HG02884 (cell line): ENCODE data around the gene GRXCR1.

ENCODE experiments used
- ATAC-seq: cut with Tn5 transposase; IDR thresholded peaks from one replicate; pipeline ENCODE4 v1.9.1; 2021; ENCODE audit warnings: mild to moderate bottlenecking, moderate library complexity; ENCODE audit not compliant: unreplicated experiment

The GRXCR1 gene

DNA sequence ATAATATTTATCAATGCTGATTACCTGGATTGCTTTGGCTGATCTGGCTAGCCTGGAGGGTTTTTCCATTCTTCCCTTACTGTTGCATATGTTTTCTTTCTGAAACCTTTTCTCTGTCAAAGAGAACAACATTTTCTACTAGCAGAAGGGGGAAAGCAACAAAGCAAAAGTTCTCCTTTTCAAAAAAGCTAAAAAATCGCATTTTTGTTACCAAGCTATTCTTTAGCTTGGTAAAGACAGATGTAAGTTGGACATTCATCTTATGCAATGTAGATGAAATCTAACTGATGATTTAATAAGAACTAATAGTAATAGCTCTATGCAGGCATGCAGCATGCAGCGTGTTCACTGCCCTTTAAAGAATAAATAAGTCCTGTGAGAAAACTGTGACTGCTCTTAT is at the start of gene GRXCR1:
Gene GRXCR1 (plus strand): TSS at position 301 of the 400 bp plus-strand sequence. CDS start 554 bp downstream, outside the sequence.
- no peak for ATAC-seq

DNA sequence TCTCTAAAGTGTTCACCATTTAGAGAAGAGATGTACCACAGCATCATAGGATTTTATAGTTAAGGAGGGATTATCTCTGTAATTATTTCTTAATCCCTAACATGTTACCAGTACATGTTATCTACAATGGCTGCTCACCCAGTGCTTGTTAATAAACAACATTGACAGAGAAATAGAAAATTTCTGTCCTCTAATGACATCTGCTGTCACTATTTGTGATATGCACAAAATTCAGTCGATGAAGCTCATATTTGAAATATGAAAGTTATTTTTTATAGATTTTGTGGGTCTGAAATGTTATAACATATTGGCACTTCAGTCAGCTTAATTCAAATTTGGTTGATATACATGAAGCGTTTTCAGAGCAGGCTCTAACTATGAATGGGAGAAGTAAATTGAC is 48.8 kb upstream of the GRXCR1 start:
- ATAC-seq: no peak

DNA sequence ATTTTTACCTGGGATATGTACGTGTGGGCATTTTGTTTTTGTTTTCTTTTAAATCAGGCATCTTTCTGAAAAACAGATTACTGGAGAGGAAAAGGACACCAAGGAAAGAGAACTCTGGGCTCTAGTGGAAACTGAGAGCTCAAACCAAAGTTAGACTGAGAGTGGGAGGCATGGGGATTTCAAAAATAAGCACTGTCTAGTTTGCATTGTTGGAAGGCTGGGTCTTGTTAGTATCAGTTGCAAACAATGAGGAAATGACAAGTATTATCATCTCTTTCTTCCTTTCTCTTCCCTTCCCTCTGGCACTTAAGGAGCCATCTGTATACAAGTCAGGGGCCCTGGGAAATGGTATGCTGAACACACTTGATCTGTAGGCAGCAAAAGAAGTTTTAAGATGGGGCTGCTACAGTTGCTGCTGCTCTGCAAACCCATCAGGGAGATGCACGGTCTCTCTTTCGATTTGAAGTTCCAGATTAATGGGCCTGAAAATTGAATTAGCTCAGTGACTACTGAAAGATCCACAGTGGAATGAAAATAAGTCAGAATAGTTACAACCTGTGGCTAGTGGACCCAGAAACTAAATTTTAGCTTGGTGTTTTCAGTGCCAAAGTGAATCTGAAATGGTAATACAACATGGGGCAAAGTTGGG is 48.0 kb upstream of the GRXCR1 start:
- ATAC-seq: no peak

DNA sequence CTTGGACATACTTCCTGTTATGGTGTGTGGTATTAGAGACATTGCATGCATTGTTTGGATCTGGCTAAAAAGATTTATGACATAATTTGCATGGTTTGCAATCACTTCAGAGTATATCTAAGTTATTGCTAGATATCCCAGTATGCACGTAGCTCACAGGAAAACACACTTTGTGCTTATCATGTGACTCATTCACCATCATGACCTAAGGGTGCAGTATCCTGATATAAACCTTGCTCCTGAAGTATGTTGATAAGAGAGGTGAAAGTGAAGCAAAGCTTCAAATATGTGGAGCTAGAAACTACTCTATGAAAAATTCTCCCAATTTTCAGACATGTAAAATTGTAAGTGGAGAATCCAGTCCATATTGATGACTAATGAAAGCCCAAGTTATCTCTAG is 46.9 kb upstream of the GRXCR1 start:
- no peak for ATAC-seq

DNA sequence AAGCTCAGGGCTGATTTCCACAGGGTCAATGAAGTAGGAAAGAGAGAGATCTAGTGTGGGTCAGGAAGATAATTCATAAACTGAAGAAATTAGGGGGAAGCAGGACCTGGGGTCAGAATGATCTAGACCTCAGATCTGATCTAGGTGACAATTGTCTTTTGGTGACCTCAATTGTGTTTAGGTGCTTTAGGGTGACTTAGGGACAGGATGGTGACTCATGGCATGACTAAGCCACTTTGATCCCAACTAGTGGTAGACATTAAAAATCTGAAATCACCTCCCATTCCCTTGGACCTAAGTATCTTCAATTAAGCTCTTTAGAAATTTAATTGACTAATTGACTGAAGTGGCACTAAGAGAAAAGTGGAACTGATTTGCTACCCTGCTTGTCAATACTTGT is 36.7 kb upstream of the GRXCR1 start:
- ATAC-seq: no peak

DNA sequence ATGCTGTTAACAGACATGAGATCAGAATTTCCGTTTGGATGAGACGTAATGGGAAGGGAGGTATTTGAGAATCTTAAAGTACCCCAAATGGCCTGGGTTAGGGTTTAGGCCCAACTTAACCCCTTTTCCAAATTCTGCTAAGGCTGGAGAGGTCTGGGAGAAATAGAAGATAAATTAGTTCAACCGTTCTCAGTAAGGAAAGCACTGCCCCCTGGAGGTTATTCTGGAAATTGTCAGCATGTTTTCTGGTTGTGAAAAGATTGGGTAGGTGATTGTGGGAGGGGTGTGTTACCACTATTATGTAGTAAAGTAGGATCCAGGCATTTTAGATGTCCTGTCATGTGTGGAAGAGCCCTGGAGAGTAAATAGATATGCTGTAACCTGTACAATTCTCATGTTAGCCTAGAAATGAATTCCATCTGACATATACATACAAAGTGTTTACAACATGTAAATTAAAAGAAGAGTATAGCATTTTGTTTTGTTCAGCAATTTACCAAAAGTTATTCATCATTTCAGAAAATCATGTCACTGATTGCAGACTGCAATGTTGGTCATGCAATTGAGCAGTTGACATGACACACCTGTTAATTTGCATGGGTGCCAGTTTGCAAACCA is 26.8 kb upstream of the GRXCR1 start:
- peak; percentile 71 for ATAC-seq

DNA sequence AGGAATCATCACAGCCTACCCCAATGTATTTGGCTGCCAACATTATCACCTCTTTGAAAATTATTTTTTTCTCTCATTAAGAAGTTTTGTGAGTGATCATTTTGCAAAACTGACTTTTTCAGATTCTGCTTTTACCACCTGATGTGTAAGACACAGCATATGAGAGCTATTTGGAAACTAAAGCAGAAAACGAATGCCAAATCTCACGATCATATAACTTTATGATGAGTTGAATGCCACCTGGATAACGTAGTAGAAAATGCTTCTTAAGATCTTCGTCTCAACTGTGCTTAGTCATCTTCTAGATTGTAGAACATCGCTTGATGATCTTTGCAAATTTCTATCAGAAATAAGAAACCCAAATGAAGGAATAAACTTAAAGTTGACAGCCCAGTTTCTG is 21.3 kb upstream of the GRXCR1 start:
- ATAC-seq: no peak

DNA sequence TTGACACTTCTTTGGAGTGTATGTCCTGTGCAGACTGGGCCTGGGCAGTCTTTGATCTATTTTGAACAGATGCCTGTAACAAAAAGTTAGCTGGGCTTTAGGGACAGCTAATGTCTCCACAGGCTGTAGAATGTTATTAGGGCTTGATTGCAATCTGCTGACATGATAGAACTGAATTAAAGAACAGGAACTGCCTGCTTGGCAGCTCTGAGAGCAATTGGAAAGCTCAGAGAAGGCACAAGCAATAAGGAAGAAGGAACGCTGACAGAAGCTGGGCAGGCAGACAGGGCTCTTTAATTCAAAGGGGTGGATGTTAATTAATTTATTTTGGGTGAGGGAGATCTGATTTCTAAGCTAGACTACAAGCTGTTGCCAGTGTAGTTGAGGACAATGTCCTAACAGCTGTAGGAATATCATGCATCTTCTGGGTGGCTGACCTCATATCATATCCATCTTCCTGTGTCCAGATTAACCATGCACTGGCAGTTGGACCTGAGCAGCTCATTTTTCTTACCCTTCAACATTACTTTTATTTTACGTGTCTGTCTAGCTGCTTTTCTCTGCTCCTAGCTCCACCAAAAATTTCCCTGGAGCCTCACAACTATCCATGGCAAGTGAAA is 20.7 kb upstream of the GRXCR1 start:
- no peak for ATAC-seq

DNA sequence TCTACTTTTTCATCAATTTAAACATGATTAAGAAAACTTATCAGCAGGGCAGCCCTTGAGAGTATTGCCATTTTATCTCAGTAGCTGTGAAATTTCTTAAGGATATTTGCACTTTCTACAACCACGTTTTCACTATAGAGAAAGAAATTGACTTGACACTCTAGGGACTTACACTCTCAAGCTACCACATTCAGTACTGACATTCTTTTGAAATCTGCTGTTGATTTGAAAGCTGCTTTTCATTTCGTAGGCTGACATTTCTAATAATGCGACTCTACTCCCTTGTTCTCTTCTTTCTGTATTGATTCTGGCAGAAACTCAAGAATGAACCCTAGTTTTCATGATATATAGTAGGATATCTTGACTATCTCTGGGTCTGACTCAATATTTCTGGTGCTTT is 13.7 kb upstream of the GRXCR1 start:
- ATAC-seq: no peak

DNA sequence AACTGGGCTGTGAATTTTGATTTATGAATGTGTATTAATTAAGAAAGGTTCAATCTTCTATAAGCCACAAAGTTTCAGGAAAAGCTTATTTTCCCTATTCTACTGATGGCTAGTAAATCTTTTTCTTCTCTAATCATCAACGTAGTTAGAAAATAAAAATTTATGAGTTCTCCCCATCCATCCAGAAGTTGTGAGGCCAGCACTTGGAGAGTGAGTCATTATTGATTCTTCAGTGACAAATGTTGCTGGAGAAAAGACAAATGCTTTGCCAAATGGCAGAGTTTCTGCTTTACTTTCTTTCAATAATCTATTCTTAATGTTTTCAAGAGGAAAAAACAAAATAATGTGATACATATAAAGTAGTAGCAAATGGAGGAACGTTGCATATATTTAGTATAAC is 11.3 kb upstream of the GRXCR1 start:
- ATAC-seq: no peak

DNA sequence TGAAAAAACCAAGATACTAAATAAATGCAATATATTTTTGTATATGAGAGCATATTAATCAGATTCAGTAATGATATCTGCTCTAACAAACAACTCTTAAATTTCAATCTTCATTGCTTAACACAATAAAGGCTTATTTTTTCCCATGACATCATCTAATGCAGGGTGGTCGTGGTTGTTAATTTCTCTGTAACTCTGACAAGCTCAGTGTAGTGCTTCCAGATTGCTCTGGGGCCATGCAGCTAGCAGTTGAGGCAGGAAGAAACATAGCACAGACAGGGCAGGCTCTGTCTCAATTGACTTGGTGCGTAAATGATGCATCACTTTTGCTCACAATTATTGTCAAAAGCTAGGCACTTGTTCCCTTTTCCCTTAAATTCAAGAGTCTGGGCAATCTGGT is 869 bp upstream of the GRXCR1 start:
- no peak for ATAC-seq

DNA sequence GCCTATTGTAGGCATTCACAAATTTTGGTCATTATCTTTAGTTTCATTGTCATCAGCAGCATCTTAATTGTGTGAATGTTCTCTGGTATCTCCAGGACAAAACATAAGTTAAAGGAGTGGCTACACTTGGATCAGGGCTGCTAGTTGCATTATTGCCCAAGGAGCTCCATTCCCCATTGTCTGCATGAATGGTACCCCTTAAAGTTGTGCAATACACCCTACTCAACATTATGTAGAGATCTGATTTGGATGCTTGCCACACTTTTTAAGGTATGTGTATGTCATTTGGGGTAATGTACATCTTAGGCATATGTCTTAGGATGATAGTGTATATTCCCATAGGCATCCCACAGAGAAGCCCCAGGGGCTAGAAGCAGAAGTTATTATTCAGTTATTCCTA is 2.9 kb downstream of the GRXCR1 start:
- ATAC-seq: no peak

DNA sequence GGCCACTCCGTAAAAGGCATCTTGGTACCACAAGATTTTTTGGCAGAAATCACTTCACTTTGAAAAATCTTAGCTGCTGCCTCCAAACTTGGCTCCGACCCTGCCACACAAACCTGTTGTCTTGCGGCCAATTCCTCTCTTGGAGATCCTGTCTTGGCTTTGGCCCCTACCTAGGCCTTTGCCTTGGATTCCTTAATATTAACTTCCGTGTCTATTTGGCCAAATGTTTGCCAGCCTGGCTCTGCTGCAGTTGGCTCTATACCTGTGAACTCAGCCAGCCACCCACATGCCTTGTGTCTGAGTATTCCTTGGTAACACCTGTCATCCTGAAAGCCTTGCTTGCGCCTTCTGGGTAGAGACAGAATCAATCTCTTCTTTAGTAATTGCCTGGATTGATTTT is 12.5 kb downstream of the GRXCR1 start:
- no peak for ATAC-seq

DNA sequence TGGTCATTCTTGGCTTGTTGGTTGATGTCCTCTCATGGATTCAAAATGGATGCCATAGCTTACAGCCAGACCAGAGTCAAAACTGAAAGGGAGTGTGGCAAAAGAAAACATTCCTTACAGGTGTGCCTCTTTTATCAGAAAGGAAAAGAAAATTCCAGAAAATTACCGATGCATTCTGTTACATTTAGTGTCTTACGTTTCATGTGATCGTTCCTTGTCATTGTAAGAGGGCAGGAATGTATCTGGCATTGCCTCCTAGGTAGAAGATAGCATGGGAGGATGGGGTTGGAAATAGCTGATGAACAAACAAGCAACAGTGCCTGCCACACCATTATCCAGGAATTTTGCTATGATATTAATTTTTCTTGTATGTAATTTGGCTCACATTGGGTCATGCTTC is 13.1 kb downstream of the GRXCR1 start:
- no peak for ATAC-seq

DNA sequence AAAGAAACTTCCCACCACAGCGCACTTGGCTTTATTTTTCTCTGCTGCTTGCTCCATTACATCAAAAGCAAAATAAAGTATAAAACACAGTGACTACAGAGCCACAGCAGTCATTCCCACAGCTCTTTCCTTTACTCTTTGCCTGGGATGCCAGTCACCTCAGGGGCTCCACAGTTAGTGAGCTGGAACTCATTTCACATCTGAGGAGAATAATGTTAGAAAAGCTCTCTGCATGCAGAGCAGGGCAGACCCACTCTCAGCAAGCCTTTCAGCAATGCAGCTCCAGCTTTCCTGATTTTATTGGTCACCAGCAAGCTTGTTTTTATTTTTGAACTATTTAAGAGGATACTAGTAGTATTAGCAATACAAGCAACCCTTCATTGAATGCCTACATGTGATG is 13.8 kb downstream of the GRXCR1 start:
- ATAC-seq: no peak

DNA sequence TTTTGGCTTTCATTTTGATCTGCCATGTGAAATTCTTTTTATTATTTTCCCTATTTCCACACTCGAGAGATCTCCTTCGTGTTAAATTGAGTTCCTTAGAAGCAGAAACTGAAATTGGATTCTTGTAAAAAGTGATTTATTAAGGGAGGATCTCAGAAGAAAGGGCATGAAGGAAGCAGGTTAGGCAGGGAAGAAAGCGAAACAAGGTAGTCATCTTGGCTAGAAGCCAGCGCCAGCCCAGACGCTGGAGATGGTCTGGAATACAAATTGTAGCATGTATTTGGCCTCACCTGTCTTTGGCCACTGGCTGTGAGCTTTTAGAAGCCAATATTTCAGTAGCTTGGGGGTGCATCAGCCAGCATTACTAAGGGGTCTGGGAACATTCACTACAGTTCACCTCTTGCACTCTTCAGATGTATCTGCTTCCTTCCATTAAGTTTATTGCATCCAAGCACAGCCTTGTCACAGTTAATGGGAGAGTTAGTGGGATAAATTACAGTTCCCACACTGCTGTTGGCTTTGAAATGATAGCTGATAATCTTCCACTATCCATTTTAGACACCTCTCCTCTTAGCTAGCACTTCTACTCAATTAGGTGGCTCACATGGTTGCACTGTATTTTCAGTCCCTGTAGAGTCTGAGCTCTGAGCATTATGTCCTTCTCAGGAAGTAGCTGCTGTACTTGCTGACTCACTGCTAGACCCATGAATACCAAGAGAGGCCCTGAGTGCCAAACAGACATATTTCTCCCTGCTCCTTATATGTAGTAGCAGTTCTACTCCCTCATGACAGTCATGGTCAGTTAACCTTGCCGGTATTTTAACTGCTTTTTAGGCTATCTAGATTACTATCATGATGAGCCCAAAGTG is 14.6 kb downstream of the GRXCR1 start:
- no peak for ATAC-seq

DNA sequence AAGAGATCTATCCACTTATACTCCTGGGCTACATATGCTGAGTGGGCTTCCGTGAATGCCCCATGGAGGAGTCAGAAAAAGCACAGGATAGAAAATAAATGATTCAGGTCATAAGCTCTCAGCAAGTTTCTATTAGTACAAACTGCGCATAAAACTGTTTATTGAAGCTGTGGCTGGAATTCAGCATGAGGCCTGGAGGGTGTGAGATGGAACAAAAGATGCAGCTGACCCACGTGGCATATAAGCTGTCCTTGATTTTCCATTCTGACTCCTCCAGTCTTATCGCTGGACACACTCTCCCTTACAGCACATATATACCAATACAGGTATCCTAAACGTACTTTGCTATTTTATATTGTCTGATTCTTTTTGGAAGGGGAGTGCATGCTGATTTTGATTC is 17.9 kb downstream of the GRXCR1 start:
- ATAC-seq: no peak

DNA sequence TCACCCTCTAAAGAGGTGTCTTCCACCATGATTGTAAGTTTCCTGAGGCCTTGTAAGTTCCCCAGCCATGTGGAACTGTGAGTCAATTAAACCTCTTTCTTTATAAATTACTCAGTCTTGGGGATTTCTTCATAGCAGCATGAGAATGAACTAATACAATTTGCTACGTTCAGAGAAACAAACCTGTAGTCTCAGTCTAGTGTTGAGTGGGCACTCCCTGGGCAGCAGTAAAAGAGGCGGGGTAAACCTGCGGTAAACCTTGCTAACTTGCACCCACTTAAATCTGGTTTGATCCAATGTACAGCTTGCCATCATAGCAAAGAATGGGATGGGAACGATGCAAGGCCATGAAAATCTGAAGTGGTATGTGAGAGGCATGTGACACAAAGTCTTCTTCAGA is 22.4 kb downstream of the GRXCR1 start:
- no peak for ATAC-seq

DNA sequence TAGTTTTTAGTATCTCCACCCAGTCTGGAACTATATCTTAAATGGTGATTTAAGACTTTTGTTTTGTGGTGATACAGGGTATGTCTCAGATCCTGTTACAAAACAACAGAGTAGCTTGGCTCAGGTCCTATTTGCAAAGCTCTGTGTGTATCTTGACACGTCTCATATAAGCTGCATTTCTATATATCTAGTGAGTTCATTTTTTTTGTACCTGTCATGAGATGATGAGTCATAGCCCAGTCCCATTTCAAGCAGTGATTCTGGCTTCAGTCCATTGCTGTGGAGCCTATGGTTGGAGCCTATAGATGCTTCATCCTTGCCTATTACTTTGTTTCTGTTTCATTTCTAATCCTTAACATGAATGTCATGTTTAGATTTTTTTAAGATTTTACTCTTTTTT is 23.0 kb downstream of the GRXCR1 start:
- no peak for ATAC-seq

DNA sequence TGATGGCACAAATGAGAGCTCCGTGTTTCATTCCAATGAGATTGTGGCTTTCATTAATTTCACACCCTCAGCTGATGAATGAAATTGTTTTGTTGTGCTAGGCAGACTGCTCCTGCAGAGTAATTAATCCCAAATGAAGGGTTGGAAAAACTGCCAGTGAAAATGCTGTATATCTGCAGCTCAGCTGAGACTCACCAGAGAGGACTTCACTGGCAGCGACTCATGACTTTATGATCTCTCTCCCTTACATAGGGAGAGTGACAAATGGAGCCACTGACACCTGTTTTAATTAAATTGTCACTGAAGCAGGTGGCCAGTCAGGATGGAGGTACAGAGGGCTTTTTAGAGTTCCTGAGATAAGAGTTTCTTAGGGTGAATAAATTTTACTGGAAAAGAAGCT is 24.8 kb downstream of the GRXCR1 start:
- no peak for ATAC-seq

DNA sequence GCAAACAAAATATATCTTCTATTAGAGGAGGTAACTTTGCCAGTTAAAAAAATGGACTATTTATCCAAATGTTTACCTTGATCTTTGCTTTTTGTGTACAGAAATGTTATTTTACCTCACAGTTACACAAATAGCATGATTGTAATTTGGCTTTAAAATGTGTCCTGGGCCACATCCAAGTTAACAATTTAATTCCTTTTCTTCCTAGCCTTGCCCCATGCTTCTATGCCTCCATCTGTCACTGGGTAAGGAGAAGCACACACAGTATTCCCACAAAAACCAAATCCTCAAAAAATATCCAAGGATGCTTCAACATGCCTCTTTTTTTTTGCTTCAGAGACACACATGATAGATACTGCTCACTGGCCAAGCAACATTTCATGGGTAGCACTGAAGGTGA is 30.9 kb downstream of the GRXCR1 start:
- no peak for ATAC-seq

DNA sequence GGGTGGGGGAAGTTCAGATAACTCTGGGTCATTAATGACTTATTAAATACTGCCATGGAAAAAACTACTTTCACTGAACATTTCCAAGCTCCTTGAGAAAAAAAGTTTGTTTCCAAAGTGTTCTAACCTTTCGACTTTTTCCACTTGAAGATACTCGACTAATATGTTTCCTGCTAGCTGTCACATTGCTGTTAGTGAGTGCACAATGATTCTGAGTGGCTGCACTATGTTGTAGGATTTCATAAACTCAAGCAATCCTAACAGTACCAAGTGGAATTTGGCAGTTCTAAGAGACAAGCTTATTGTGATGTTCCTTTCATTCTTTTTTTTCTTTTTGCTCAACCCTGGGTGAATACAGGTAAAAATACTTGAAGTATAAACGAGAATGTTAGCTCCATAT is 33.4 kb downstream of the GRXCR1 start:
- no peak for ATAC-seq
